Panc1 (cell line): ENCODE measurements around the gene CIPC. TPM values are rescaled to one million over a fixed set of nuclear protein-coding genes. Genes with fewer than 3 reads are reported as not detected.

Experiments used
- ATAC-seq: fragments of 200-7000 bp; cut with Tn5 transposase; 2 replicates; pipeline ENCODE4 v1.9.1; 2020; ENCODE audit warnings: mild to moderate bottlenecking, moderate library complexity
- BruUV-seq: library from RNA; stranded (reverse); fragments of 400-500 nt; replicated peaks from 2 replicates; lab custom pipeline; 2021; lab: Mats Ljungman, UMichigan
- CTCF ChIA-PET: fragments of 300-600 bp; sonication (Branson Sonifier 250); formaldehyde crosslinking; loops from one replicate; lab custom pipeline; 2022; ENCODE audit warnings: antibody characterized with exemption; lab: Charles Lee
- POLR2A ChIA-PET: fragments of 300-600 bp; sonication (Branson Sonifier 250); formaldehyde crosslinking; loops from one replicate; lab custom pipeline; 2022; ENCODE audit warnings: antibody characterized with exemption; lab: Charles Lee
- DNase-seq: peaks from one replicate; pipeline ENCODE4 v3.0.0-alpha.2; 2010; ENCODE audit warnings: low read depth, low spot score
- H3K27ac ChIP-seq: 2 replicates; pipeline ENCODE4 v1.5.1; 2011; ENCODE audit warnings: mild to moderate bottlenecking, low read length, inconsistent platforms
- H3K27me3 ChIP-seq: fragments of 200-500 bp; sonication (Bioruptor generic); 2 replicates; pipeline ENCODE4 v1.6.0; 2014; ENCODE audit warnings: low read length, inconsistent platforms; ENCODE audit not compliant: control insufficient read depth, insufficient read depth
- H3K36me3 ChIP-seq: fragments of 200-500 bp; sonication (Bioruptor generic); 2 replicates; pipeline ENCODE4 v1.5.1; 2014; ENCODE audit warnings: inconsistent platforms, mild to moderate bottlenecking, low read length, moderate library complexity; ENCODE audit not compliant: control insufficient read depth, insufficient read depth
- H3K4me1 ChIP-seq: 2 replicates; pipeline ENCODE4 v1.5.1; 2011; ENCODE audit warnings: inconsistent platforms, mild to moderate bottlenecking, low read length, moderate library complexity; ENCODE audit not compliant: control insufficient read depth, insufficient read depth
- H3K4me3 ChIP-seq, 2 experiments: 2 replicates each; pipeline ENCODE4 v1.5.1; 2011 to 2012; ENCODE audit warnings: low read depth in 2 of 2, low read length in 2 of 2, mild to moderate bottlenecking in 2 of 2, inconsistent platforms in 1 of 2, moderate library complexity in 1 of 2
- H3K9me3 ChIP-seq: fragments of 200-500 bp; sonication (Bioruptor generic); 2 replicates; pipeline ENCODE4 v1.5.1; 2014; ENCODE audit warnings: low read depth, mild to moderate bottlenecking, inconsistent platforms, low read length, moderate library complexity; ENCODE audit not compliant: control insufficient read depth, insufficient read depth
- CTCF ChIP-seq: fragments of 450-650 bp; IDR thresholded peaks from 2 replicates; pipeline ENCODE4 v1.5.1; 2017; ENCODE audit warnings: mild to moderate bottlenecking
- POLR2AphosphoS5 ChIP-seq: IDR thresholded peaks from 2 replicates; pipeline ENCODE4 v1.6.1; 2012; ENCODE audit warnings: mild to moderate bottlenecking, low read depth, low read length, moderate library complexity
- REST ChIP-seq, 2 experiments: IDR thresholded peaks; 2 replicates each; pipeline ENCODE4 v1.6.1; 2011 to 2012; ENCODE audit warnings: low read depth in 2 of 2, control low read depth in 1 of 2, low read length in 1 of 2, mild to moderate bottlenecking in 1 of 2, moderate library complexity in 1 of 2; ENCODE audit not compliant: insufficient read depth in 1 of 2
- SIN3A ChIP-seq: IDR thresholded peaks from 2 replicates; pipeline ENCODE4 v1.6.1; 2012; ENCODE audit warnings: low read depth, mild to moderate bottlenecking, low read length, moderate library complexity, borderline replicate concordance; ENCODE audit not compliant: insufficient read depth
- TCF7L2 ChIP-seq: IDR thresholded peaks from 2 replicates; pipeline ENCODE4 v1.6.1; 2011; ENCODE audit warnings: mild to moderate bottlenecking, low read depth, low read length, inconsistent platforms
- in situ Hi-C: cut with HindIII; loops from 2 replicates; pipeline ENCODE4 v1.10.0; 2016; ENCODE audit warnings: low sequenced_read_pairs, low pct_unique_long_range_greater_than_20kb
- intact Hi-C: fragments of 100-400 bp; cut with micrococcal nuclease; formaldehyde crosslinking; loops from one replicate; pipeline ENCODE4 v1.10.0; 2022; ENCODE audit not compliant: unreplicated experiment
- total RNA-seq: library from RNA; stranded (reverse); gene quantifications from one replicate; pipeline ENCODE4 v1.2.1, GENCODE V29; 2021; ENCODE audit not compliant: unreplicated experiment

Gene CIPC
- total RNA-seq, 1 experiment from 2014 or later = 20.3 TPM

- no peak for ATAC-seq
- TF ChIP-seq CTCF (no peak), TCF7L2 (no peak), POLR2AphosphoS5 (no peak), SIN3A (no peak), REST (IDR thresholded peaks at IDR 0.05; ENCODE audit: insufficient read depth in 1 of 2, low read depth in 2 of 2, low read length in 1 of 2) (no peak)
- H3K36me3 ChIP-seq = no peaks in the 10 kb centered on the region
- ChIA-PET CTCF (interaction anchor here (0.6 to 1.5 kb wide), 3 partner anchors 9 to 514 kb away, joined by 3 to 4 read pairs (median 4); no protein-coding TSS in a partner anchor), POLR2A (interaction anchor here (0.6 kb wide), 1 partner anchor 46 kb away, joined by 3 read pairs; no protein-coding TSS in a partner anchor)
- H3K4me3 ChIP-seq = no peak overlapping the region; a peak in 1 of 4 replicates
- intact Hi-C loops = no loop called here
- no peak overlapping the region for H3K27ac ChIP-seq
- H3K4me1 ChIP-seq = peaks cover 2% of the 10 kb centered on the region; the same call in 1 of the 2 replicates
- H3K9me3 ChIP-seq = no peaks in the 10 kb centered on the region
- no TSS peak for BruUV-seq
- no peak for DNase-seq
- in situ Hi-C loops = no loop called here
- peaks cover 17% of the 10 kb centered on the region for H3K27me3 ChIP-seq
Measured at GRCh38 chr14:77142005-77142800, 44.1 kb downstream of the CIPC start.

- DNase-seq (no peak), ATAC-seq (no peak)
- Histone ChIP-seq H3K27me3 (peaks cover 17% of the 10 kb centered on the region), H3K36me3 (no peaks in the 10 kb centered on the region), H3K27ac (no peak overlapping the region), H3K9me3 (no peaks in the 10 kb centered on the region), H3K4me3 (no peak overlapping the region), H3K4me1 (peaks cover 2% of the 10 kb centered on the region; the same call in 1 of the 2 replicates)
- ChIA-PET CTCF (interaction anchor here (1.5 kb wide), 1 partner anchor 8 kb away, joined by 4 read pairs; no protein-coding TSS in a partner anchor), POLR2A (no interaction called here)
- BruUV-seq = no TSS peak
- TF ChIP-seq SIN3A (no peak), REST (IDR thresholded peaks at IDR 0.05; ENCODE audit: insufficient read depth in 1 of 2, low read depth in 2 of 2, low read length in 1 of 2) (no peak), POLR2AphosphoS5 (no peak), TCF7L2 (no peak)
- in situ Hi-C loops (no loop called here), intact Hi-C loops (no loop called here)
Measured at GRCh38 chr14:77143071-77143470, 45.0 kb downstream of the CIPC start.
